Natural killer cell (primary cell): ENCODE results near the gene NEK4. TPM values are rescaled to one million over a fixed set of nuclear protein-coding genes. Genes with fewer than 3 reads are reported as not detected.

ENCODE experiments used
- ATAC-seq, 3 donors: fragments of 150-1000 bp in 2 of 3; fragments of 200-7000 bp in 1 of 3; cut with Tn5 transposase; 1 replicate in 1 of 3; 2 replicates in 2 of 3; pipeline ENCODE4 v1.10.0; 2021; ENCODE audit warnings: mild to moderate bottlenecking in 2 of 3, moderate library complexity in 2 of 3
- DNase-seq, 2 donors: peaks; one replicate each; pipeline versions ENCODE4 v3.0.0 to v3.0.0-alpha.2; 2013 to 2021; ENCODE audit warnings: mixed read lengths in 1 of 2
- H3K27ac ChIP-seq: one replicate; pipeline ENCODE4 v1.5.1; 2013; ENCODE audit warnings: mild to moderate bottlenecking, low read length
- H3K27me3 ChIP-seq: one replicate; pipeline ENCODE4 v1.6.1; 2013; ENCODE audit warnings: low read length; ENCODE audit not compliant: control insufficient read depth, insufficient read depth
- H3K36me3 ChIP-seq: one replicate; pipeline ENCODE4 v1.6.1; 2013; ENCODE audit warnings: low read length; ENCODE audit not compliant: control insufficient read depth, insufficient read depth
- H3K4me1 ChIP-seq: one replicate; pipeline ENCODE4 v1.6.1; 2013; ENCODE audit warnings: low read length; ENCODE audit not compliant: control insufficient read depth, insufficient read depth
- H3K4me3 ChIP-seq: one replicate; pipeline ENCODE4 v1.5.1; 2013; ENCODE audit warnings: low read length
- H3K9me3 ChIP-seq: one replicate; pipeline ENCODE4 v1.6.1; 2013; ENCODE audit warnings: low read length; ENCODE audit not compliant: control insufficient read depth, insufficient read depth
- H3K27ac Mint-ChIP-seq, 2 donors: one replicate each; pipeline ENCODE4 v1.8.0; 2022; ENCODE audit warnings: mild to moderate bottlenecking in 2 of 2, mixed read lengths in 2 of 2, moderate library complexity in 1 of 2
- H3K27me3 Mint-ChIP-seq, 2 donors: one replicate each; pipeline ENCODE4 v1.8.0; 2022; ENCODE audit warnings: low read depth in 2 of 2, mixed read lengths in 2 of 2
- H3K36me3 Mint-ChIP-seq: one replicate; pipeline ENCODE4 v1.8.0; 2022; ENCODE audit warnings: mixed read lengths
- H3K4me1 Mint-ChIP-seq, 2 donors: one replicate each; pipeline ENCODE4 v1.8.0; 2022; ENCODE audit warnings: mixed read lengths in 2 of 2
- H3K4me3 Mint-ChIP-seq: one replicate; pipeline ENCODE4 v1.8.0; 2022; ENCODE audit warnings: mild to moderate bottlenecking, moderate library complexity, mixed read lengths
- H3K9me3 Mint-ChIP-seq, 2 donors: one replicate each; pipeline ENCODE4 v1.8.0; 2022; ENCODE audit warnings: mixed read lengths in 2 of 2
- CTCF ChIP-seq: fragments of 200-600 bp; IDR thresholded peaks from one replicate; pipeline ENCODE4 v1.8.0; 2022; ENCODE audit warnings: antibody characterized with exemption
- WGBS: methylation state at CpG from one replicate; pipeline ENCODE4 v1.1.7; 2013; ENCODE audit warnings: missing lambda C conversion rate; ENCODE audit not compliant: insufficient coverage; 5-methylcytosine and 5-hydroxymethylcytosine counted together
- intact Hi-C: fragments of 100-400 bp; cut with micrococcal nuclease; formaldehyde crosslinking; loops from one replicate; pipeline ENCODE4 v1.14.2; 2022
- total RNA-seq, 4 donors: library from RNA; stranded (reverse); fragments of 120-200 nt in 1 of 4; gene quantifications; one replicate each; pipeline versions ENCODE4 v1.2.3 to v1.2.4, GENCODE V29; 2013 to 2022

Gene NEK4
- total RNA-seq, 3 donors from 2014 or later (not counting 1 experiment from before 2014, with no cell fraction given) = 13.8 to 19.5 (median 15.5) TPM

- 90% methylated on average over 5 of the region's 5 CpGs for WGBS
- H3K27me3 Mint-ChIP-seq = peaks cover 0 to 3% of the 10 kb centered on the region in 2 donors
- ATAC-seq = no peak
These were observed 14.3 kb upstream of the NEK4 start for GRCh38 chr3:52784931-52785590.

GRCh38 chr3:52784021-52784621, 13.4 kb upstream of the NEK4 start:
- no peaks in the 10 kb centered on the region for H3K9me3 Mint-ChIP-seq
- H3K27ac Mint-ChIP-seq = no peak overlapping the region
- H3K4me1 Mint-ChIP-seq = peaks cover 6 to 20% of the 10 kb centered on the region in 2 donors
- Histone ChIP-seq H3K27ac (no peak overlapping the region), H3K36me3 (no peaks in the 10 kb centered on the region), H3K4me3 (no peak overlapping the region), H3K27me3 (no peaks in the 10 kb centered on the region), H3K4me1 (peaks cover 9% of the 10 kb centered on the region), H3K9me3 (no peaks in the 10 kb centered on the region)
- intact Hi-C loops = no loop called here
- no peak overlapping the region for H3K4me3 Mint-ChIP-seq
- ATAC-seq (no peak), DNase-seq (no peak)
- no peaks in the 10 kb centered on the region for H3K36me3 Mint-ChIP-seq
- no peak for TF ChIP-seq CTCF
- 87% methylated on average over 18 of the region's 18 CpGs for WGBS
- peaks cover 0 to 3% of the 10 kb centered on the region in 2 donors for H3K27me3 Mint-ChIP-seq

More at GRCh38 chr3:52784931-52785590, 14.3 kb upstream of the NEK4 start:
- Histone ChIP-seq H3K4me3 (no peak overlapping the region), H3K4me1 (no peaks in the 10 kb centered on the region), H3K27me3 (no peaks in the 10 kb centered on the region), H3K36me3 (no peaks in the 10 kb centered on the region), H3K27ac (no peak overlapping the region), H3K9me3 (no peaks in the 10 kb centered on the region)
- DNase-seq = no peak
- Mint-ChIP-seq H3K4me1 (peaks cover 6 to 20% of the 10 kb centered on the region in 2 donors), H3K9me3 (no peaks in the 10 kb centered on the region), H3K27ac (no peak overlapping the region), H3K36me3 (no peaks in the 10 kb centered on the region), H3K4me3 (no peak overlapping the region)
- intact Hi-C loops = no loop called here
- TF ChIP-seq CTCF = no peak

- intact Hi-C loops = no loop called here
- peaks cover 6 to 22% of the 10 kb centered on the region in 2 donors for H3K4me1 Mint-ChIP-seq
- DNase-seq = no peak
These were observed 12.4 kb upstream of the NEK4 start for GRCh38 chr3:52783211-52783555.

More at GRCh38 chr3:52783211-52783555, 12.4 kb upstream of the NEK4 start:
- H3K4me3 ChIP-seq = no peak overlapping the region
- peaks cover 18% of the 10 kb centered on the region for H3K4me1 ChIP-seq
- no peaks in the 10 kb centered on the region for H3K27me3 ChIP-seq
- Mint-ChIP-seq H3K9me3 (no peaks in the 10 kb centered on the region), H3K27ac (no peak overlapping the region), H3K27me3 (peaks cover 0 to 3% of the 10 kb centered on the region in 2 donors), H3K36me3 (no peaks in the 10 kb centered on the region), H3K4me3 (no peak overlapping the region)
- 92% methylated on average over 3 of the region's 3 CpGs for WGBS
- TF ChIP-seq CTCF = no peak
- no peak overlapping the region for H3K27ac ChIP-seq
- H3K9me3 ChIP-seq = no peaks in the 10 kb centered on the region
- no peaks in the 10 kb centered on the region for H3K36me3 ChIP-seq
- no peak for ATAC-seq
